ENCODE data around the gene FOXS1. TPM values are rescaled to one million over a fixed set of nuclear protein-coding genes. Genes with fewer than 3 reads are reported as not detected.

Gene FOXS1
- total RNA-seq, 1 experiment from 2014 or later = 0.22 TPM

DNA sequence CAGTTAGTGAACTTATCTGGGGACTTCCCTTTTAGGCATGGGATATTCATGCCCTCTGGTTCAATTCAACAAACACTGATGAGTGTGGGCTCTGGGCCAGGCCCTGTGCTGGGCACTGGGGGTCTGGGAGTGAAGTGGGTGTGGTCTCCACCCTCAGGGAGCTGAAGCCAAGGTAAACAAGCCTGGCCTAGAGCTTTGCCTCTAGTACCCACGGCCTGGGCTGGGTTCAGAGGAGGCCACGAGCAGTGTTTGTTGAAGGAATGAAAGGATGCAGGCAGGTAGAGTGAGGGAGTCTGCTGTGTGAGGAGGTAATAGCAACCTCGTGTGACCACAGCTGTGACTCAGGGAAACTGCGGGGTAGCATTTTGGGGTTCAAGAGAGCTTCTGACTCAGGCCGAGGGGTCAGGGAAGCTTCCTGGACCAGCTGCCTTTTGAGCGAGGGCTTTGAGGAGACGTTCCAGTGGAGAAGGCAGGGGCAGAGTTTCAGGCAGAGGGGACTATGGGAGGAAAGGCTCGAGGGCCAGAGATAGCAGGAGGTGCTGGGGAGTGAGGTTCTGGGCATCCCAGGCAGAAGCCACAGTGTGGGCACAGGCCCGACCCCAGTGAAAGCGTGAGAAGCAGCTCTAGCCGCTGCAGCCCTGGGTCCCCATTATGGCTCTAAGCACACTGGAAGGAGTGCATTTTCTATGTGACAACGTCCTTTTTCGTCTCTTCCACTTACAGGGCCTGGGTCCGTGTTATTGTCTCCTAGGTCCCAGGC lies 20.7 kb downstream of the FOXS1 start:
- H4K5ac ChIP-seq (ENCODE audit: insufficient read length, low read depth, low read length) = no peak overlapping the region
- H3K4me2 ChIP-seq (ENCODE audit: insufficient read depth, insufficient read length, low read length) = no peak overlapping the region
- no peak overlapping the region for H3T11ph ChIP-seq (ENCODE audit: low read length)
- no peaks in the 10 kb centered on the region for H4K20me1 ChIP-seq (ENCODE audit: control insufficient read depth, insufficient read depth, insufficient read length)
- H3K23ac ChIP-seq (ENCODE audit: insufficient read length, low read depth, low read length) = no peak overlapping the region
- WGBS (ENCODE audit: extremely low coverage, insufficient read length, low lambda C conversion rate) = no CpG with 5 or more reads among the region's 14 CpGs
- H3K36me3 Mint-ChIP-seq (ENCODE audit: insufficient read depth in 1 of 3, low read depth in 3 of 3) = no peaks in the 10 kb centered on the region
- H3K23me2 ChIP-seq (ENCODE audit: insufficient read length, low read depth, low read length, poor library complexity, severe bottlenecking) = no peaks in the 10 kb centered on the region
- no peak overlapping the region for H3K4me3 Mint-ChIP-seq
- H3K4me1 ChIP-seq (ENCODE audit: insufficient read depth, low read length) = no peaks in the 10 kb centered on the region
- no peak overlapping the region for H3K18ac ChIP-seq (ENCODE audit: insufficient read length, low read depth, low read length)
- no peak for TF ChIP-seq CTCF (conservative IDR thresholded peaks at IDR 0.05)
- no peak overlapping the region for H2BK120ac ChIP-seq (ENCODE audit: low read depth, low read length, poor library complexity, severe bottlenecking)
- H3K79me1 ChIP-seq (ENCODE audit: insufficient read depth, low read depth, low read length, poor library complexity, severe bottlenecking) = no peaks in the 10 kb centered on the region
- H4K91ac ChIP-seq (ENCODE audit: insufficient read length, low read depth, low read length) = no peak overlapping the region
- no peak overlapping the region for H2BK20ac ChIP-seq (ENCODE audit: low read depth, low read length, poor library complexity, severe bottlenecking)
- no peak overlapping the region for H3K27ac Mint-ChIP-seq
- DNase-seq = no peak
- no peak overlapping the region for H2BK15ac ChIP-seq (ENCODE audit: low read depth, low read length)
- H2AFZ ChIP-seq (ENCODE audit: low read length) = no peak overlapping the region
- no peak overlapping the region for H2AK5ac ChIP-seq (ENCODE audit: insufficient read length, low read length)
- H2BK12ac ChIP-seq (ENCODE audit: insufficient read length, low read depth, low read length) = no peak overlapping the region
- no peak overlapping the region for H4K8ac ChIP-seq (replicated peaks; ENCODE audit: insufficient read length, low read depth, low read length)
- H3K27me3 ChIP-seq (ENCODE audit: insufficient read depth, low read length) = no peaks in the 10 kb centered on the region
- no peaks in the 10 kb centered on the region for H3K79me2 ChIP-seq (ENCODE audit: insufficient read depth, low read length)
- no peak overlapping the region for H3K14ac ChIP-seq (ENCODE audit: insufficient read depth, low read length)
- H3K9me3 ChIP-seq (ENCODE audit: control insufficient read depth, low read depth, low read length) = no peaks in the 10 kb centered on the region
- peaks cover 5% of the 10 kb centered on the region for H3K27me3 Mint-ChIP-seq (ENCODE audit: low read depth)
- H3K9me3 Mint-ChIP-seq = no peaks in the 10 kb centered on the region
- H3K27ac ChIP-seq (ENCODE audit: insufficient read length, low read depth, low read length) = no peak overlapping the region
- H2BK5ac ChIP-seq (ENCODE audit: insufficient read length, low read length) = no peak overlapping the region
- no peak overlapping the region for H3K4ac ChIP-seq (ENCODE audit: low read depth, low read length)
- H3K9ac ChIP-seq (ENCODE audit: extremely low read depth, insufficient read length, low read length) = no peak overlapping the region
- peaks cover 13 to 15% of the 10 kb centered on the region in 2 experiments for H3K4me1 Mint-ChIP-seq
- no peak overlapping the region for H3K56ac ChIP-seq (ENCODE audit: insufficient read length, low read depth, low read length)
